Measurements from ENCODE around the gene PTPRT.

PTPRT gene

GRCh38 chr20:42051921-42052320, 1137.8 kb downstream of the PTPRT start:
- intact Hi-C loops (cut with DNase I) = no loop called here
- no peak for DNase-seq

DNA sequence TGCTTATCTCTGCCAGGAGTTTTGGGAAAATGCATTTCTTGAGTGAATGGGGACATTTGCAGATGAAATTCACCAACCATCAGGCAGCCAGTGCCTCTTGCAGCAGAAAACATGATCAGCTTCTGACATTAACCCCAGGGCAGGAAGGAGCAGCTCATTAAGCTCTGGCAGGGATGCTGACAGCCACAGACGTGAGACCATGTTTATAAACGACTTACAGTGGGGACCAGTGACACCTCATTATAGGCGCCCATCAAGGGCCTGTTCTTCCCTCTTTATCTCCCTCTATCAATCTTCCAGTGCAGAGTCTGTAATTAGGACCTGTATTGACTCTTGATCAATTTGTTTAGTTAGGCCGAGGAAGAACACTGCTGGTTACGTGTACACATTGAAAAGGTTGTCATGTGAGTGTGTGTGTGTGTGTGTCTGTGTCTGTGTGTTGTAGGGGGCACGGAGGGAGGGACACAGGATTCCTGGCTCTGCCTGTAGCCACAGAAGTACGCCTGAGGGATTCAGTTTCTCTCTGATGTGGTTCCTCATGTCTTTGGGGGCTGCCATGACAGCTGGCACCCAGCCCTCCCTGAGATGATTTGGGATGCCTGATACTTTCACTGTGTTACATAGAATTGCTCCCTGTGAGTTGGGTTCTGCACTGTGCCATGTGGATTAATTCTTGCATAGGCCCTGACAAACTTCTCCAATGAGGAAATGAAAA, 1143.2 kb downstream of the PTPRT start:
- DNase-seq = no peak
- intact Hi-C loops (cut with DNase I) = no loop called here

- intact Hi-C loops (cut with DNase I) = no loop called here
- no peak for DNase-seq
Observed at GRCh38 chr20:42043921-42044320, 1145.8 kb downstream of the PTPRT start.

GRCh38 chr20:42041000-42041565, 1148.6 kb downstream of the PTPRT start:
- peak in 15 of 42 donors; percentile 5 to 52 (median 26) for DNase-seq
- intact Hi-C loops (cut with DNase I) = no loop called here

DNA sequence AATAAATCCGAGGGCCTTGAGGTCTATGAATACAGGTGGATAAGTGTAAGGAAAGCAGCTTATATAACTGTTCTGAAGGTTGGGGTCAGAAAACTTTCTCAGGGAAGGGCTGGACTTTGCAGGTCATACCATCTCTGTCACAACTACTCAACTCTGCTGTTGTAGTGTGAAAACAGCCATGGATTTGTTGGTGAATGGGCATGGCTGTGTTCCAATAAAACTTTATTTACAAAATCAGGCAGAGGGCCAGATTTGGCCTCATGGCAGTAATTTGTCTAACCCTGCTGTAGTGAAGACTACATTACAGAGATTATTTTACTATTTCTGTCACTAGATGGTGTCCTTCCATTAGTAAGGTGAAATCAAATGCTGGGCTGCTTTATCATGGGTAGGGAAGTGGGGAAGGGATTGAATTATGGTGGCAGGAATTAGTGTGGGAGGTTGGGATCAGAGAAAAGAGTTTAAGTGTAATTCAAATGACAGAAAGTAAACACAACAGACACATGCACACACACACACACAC, 1161.9 kb downstream of the PTPRT start:
- DNase-seq = no peak
- intact Hi-C loops (cut with DNase I) = no loop called here

DNA sequence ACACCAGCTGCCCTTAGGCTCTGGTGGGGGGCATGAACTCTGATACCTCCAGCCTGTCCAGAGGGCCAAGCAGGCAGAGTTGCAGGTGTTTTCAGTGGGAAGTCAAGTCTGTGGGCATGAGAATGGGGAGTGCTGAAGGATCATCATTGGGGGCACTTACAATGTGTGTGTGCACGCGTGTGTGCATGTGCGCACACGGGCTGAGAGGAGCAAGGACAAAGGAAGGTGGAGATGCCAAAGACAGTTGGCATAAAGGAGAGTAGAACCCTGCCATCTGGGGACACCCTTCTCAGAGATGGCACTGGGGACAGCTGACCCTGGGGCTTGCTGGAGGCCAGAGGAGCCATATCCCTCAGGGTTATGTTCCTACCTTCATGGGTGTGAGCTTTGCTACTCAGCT, 1163.1 kb downstream of the PTPRT start:
- intact Hi-C loops (cut with DNase I) = no loop called here
- DNase-seq = no peak

DNA sequence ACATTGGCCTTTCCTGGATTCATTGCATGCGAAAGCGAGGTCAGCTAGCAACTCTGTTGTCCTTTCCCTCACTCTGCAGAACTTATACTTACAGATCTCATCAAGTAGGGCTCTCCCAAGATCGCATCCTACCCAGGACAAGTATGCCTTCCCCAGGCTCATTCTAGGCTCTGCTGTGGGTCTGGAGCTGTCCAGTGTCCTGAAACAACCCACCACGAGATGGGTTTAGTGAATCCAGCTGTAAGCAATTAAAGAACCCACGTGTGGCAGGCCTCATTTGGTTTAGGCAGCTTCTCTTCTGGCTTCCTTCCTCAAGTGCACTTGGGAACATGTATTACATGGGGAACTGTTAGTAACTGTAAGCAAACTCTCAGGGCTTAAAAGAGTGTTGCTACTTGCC, 1165.1 kb downstream of the PTPRT start:
- intact Hi-C loops (cut with DNase I) = no loop called here
- DNase-seq = peak in 1 of 42 donors; percentile 16
